Choroid plexus epithelial cell (primary cell): Measurements from ENCODE around the gene SCARB2.
"Not testable (repeated sequence)": the region's sequence is repeated elsewhere in the genome, so short reads cannot be mapped to it uniquely, and the experiment has no call there.

ENCODE experiments used
- DNase-seq: peaks from one replicate; pipeline ENCODE4 v3.0.0-alpha.2; 2010; ENCODE audit warnings: low read depth
- H3K4me3 ChIP-seq: 2 replicates; pipeline ENCODE4 v1.5.1; 2011; ENCODE audit warnings: low read depth, mild to moderate bottlenecking, control low read depth, low read length, moderate library complexity
- CTCF ChIP-seq: conservative IDR thresholded peaks from 2 replicates; pipeline ENCODE4 v1.5.1; 2011; ENCODE audit warnings: low read depth, mild to moderate bottlenecking, control low read depth, inconsistent platforms, low read length, moderate library complexity

SCARB2 gene

GRCh38 chr4:76251441-76252270, 38.0 kb upstream of the SCARB2 start, which contains the start of gene FAM47E:
Gene FAM47E (plus strand): TSS chr4:76251721. CDS start chr4:76251747, 26 bp downstream.
- DNase-seq: peak; percentile 23
- H3K4me3 ChIP-seq: peak within 1 kb of the TSS; percentile 52
- peak; percentile 16 for TF ChIP-seq CTCF

- no peak for TF ChIP-seq CTCF
- H3K4me3 ChIP-seq: no peak overlapping the region
- no peak for DNase-seq
Observed at GRCh38 chr4:76250962-76251361, 37.3 kb upstream of the SCARB2 start.

GRCh38 chr4:76246852-76247251, 33.2 kb upstream of the SCARB2 start:
- TF ChIP-seq CTCF: no peak
- H3K4me3 ChIP-seq: no peak overlapping the region
- DNase-seq: no peak

- H3K4me3 ChIP-seq: no peak overlapping the region
- no peak for TF ChIP-seq CTCF
Observed at GRCh38 chr4:76246025-76246424, 32.4 kb upstream of the SCARB2 start.

GRCh38 chr4:76243877-76244276, 30.3 kb upstream of the SCARB2 start:
- not testable (repeated sequence) for H3K4me3 ChIP-seq, DNase-seq

More at GRCh38 chr4:76246025-76246424, 32.4 kb upstream of the SCARB2 start:
- DNase-seq: no peak

GRCh38 chr4:76240236-76240635, 26.6 kb upstream of the SCARB2 start:
- H3K4me3 ChIP-seq: no peak overlapping the region
- TF ChIP-seq CTCF: no peak
- no peak for DNase-seq

- DNase-seq: no peak
- no peak for TF ChIP-seq CTCF
- H3K4me3 ChIP-seq: no peak overlapping the region
Observed at GRCh38 chr4:76238701-76239100, 25.1 kb upstream of the SCARB2 start.
